Vagina (tissue), 2 donors: ENCODE data around the gene RBM10.

Experiments
- POLR2A ChIP-seq, 2 donors: fragments of 450-650 bp; IDR thresholded peaks; one replicate each; pipeline ENCODE4 v1.6.1; 2017; ENCODE audit warnings: antibody characterized with exemption in 2 of 2, mild to moderate bottlenecking in 2 of 2, moderate library complexity in 2 of 2
- TF ChIP-seq, protein P1 (sequence below), 3 experiments: fragments of 450-650 bp in 2 of 3; fragments of 200-600 bp in 1 of 3; sonication (generic) in 1 of 3; IDR thresholded peaks; one replicate each; pipeline ENCODE4 v1.5.1; 2017 to 2019; ENCODE audit warnings: antibody characterized with exemption in 3 of 3, mild to moderate bottlenecking in 2 of 3, moderate library complexity in 2 of 3

DNA sequence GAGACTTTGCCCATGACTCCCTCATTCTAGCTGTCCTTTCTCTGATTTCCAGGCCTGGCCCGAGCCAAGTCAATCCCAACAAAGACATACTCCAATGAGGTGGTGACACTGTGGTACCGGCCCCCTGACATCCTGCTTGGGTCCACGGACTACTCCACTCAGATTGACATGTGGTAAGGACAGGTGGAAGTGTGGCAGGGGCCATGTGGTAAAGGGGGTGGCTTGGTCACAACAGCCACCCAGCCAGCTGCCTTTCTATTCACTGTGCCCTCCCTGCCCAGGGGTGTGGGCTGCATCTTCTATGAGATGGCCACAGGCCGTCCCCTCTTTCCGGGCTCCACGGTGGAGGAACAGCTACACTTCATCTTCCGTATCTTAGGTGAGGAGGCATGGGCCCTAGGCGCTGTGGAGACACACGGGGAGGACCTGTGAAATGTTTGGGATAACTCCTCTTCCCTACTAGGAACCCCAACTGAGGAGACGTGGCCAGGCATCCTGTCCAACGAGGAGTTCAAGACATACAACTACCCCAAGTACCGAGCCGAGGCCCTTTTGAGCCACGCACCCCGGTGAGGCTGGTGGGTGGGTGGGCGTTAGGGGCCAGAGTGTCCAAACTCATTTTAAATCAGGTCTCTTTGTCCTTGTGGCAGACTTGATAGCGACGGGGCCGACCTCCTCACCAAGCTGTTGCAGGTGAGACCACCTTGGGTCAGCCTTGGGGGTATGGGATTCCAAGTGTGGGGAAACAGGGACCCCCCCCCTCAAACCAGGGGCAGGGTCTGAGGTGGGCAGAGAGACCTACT lies 81.7 kb downstream of the RBM10 start:
- TF ChIP-seq, protein P1, sequence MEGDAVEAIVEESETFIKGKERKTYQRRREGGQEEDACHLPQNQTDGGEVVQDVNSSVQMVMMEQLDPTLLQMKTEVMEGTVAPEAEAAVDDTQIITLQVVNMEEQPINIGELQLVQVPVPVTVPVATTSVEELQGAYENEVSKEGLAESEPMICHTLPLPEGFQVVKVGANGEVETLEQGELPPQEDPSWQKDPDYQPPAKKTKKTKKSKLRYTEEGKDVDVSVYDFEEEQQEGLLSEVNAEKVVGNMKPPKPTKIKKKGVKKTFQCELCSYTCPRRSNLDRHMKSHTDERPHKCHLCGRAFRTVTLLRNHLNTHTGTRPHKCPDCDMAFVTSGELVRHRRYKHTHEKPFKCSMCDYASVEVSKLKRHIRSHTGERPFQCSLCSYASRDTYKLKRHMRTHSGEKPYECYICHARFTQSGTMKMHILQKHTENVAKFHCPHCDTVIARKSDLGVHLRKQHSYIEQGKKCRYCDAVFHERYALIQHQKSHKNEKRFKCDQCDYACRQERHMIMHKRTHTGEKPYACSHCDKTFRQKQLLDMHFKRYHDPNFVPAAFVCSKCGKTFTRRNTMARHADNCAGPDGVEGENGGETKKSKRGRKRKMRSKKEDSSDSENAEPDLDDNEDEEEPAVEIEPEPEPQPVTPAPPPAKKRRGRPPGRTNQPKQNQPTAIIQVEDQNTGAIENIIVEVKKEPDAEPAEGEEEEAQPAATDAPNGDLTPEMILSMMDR (IDR thresholded peaks at IDR 0.05): no peak
- TF ChIP-seq POLR2A (IDR thresholded peaks at IDR 0.05): no peak
